ENCODE data around the gene TIPIN. TPM values are rescaled to one million over a fixed set of nuclear protein-coding genes. Genes with fewer than 3 reads are reported as not detected.

The TIPIN gene
- total RNA-seq, 4 donors from 2014 or later = 2.9 to 9.1 (median 4.3) TPM

DNA sequence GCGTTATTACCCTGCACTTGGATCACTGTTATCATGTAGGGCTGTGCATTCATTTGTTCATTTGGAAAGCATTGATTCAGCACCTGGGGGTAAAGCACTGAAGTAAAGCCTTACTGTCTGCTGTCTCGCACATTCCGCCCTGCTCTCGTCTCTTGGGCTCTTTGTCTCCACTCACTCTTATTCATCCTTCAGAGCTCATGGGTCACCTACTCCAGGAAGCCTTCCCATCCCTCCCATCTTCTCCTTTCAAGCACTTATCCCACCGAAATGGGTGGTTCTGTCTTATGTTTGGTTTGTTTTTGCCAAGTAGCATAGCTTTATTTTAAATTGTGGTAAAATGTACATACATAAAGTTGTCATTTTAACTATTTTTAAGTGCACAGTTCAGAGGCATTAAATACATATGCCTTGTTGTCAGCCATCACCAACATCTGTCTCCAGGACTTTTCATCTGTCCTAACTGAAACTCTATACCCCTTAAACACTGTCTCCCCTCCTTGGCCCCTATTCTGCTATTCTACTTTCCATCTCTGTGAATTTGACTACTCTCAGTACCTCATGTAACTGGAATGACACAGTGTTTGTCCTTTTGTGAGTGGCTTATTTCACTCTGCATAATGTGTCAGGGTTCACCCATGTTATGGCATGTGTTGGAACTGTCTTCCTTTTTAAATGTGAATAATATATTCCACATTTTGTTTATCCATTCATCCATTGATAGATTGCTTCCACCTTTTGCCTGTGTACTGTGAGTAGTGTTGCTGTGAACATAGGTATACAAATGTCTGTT is 53.8 kb downstream of the TIPIN start:
- Histone ChIP-seq H3K36me3 (peaks cover 0 to 73% of the 10 kb centered on the region in 2 donors), H3K27ac (no peak overlapping the region), H3K27me3 (no peaks in the 10 kb centered on the region), H3K9me3 (no peaks in the 10 kb centered on the region), H3K4me1 (no peaks in the 10 kb centered on the region), H3K4me3 (no peak overlapping the region)
- WGBS, 2 donors (ENCODE audit: low coverage in 1 of 2) = 85 to 94% methylated on average over 5 of the region's 5 CpGs
- ATAC-seq = no peak
- TF ChIP-seq POLR2A (IDR thresholded peaks at IDR 0.05) (no peak), POLR2AphosphoS5 (IDR thresholded peaks at IDR 0.05) (no peak), EP300 (IDR thresholded peaks at IDR 0.05) (no peak)
- TF ChIP-seq, protein P1, sequence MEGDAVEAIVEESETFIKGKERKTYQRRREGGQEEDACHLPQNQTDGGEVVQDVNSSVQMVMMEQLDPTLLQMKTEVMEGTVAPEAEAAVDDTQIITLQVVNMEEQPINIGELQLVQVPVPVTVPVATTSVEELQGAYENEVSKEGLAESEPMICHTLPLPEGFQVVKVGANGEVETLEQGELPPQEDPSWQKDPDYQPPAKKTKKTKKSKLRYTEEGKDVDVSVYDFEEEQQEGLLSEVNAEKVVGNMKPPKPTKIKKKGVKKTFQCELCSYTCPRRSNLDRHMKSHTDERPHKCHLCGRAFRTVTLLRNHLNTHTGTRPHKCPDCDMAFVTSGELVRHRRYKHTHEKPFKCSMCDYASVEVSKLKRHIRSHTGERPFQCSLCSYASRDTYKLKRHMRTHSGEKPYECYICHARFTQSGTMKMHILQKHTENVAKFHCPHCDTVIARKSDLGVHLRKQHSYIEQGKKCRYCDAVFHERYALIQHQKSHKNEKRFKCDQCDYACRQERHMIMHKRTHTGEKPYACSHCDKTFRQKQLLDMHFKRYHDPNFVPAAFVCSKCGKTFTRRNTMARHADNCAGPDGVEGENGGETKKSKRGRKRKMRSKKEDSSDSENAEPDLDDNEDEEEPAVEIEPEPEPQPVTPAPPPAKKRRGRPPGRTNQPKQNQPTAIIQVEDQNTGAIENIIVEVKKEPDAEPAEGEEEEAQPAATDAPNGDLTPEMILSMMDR (IDR thresholded peaks at IDR 0.05) = no peak

DNA sequence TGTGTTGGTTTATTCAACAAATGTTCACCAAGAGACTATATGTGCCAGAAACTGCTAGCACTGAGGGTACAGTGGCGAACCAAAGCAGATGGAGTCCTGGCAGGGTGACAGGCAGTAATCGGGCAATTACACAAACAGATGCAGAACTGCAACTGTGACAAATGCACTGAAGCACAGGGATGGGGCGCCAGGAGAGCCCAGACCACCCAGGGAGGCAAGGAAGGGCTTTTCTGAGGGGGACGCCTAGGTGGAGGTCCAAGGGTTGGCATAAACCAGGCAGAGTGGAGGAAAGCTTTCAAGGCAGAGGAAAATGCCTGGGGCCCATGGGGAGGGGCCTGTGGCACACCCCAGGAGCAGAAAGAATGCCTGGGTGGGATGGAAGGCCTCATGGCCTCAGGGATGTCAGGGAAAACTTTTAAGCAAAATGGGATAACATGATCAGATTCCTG is 57.7 kb downstream of the TIPIN start:
- H3K36me3 ChIP-seq = peaks cover 0 to 47% of the 10 kb centered on the region in 2 donors
- 55 to 83% methylated on average over 2 to 3 of the region's 4 CpGs for WGBS, 2 donors (ENCODE audit: low coverage in 1 of 2)
- H3K9me3 ChIP-seq = no peaks in the 10 kb centered on the region
- no peak overlapping the region for H3K27ac ChIP-seq
- no peak for ATAC-seq
- H3K27me3 ChIP-seq = no peaks in the 10 kb centered on the region
- TF ChIP-seq POLR2AphosphoS5 (IDR thresholded peaks at IDR 0.05) = no peak
- TF ChIP-seq POLR2A (IDR thresholded peaks at IDR 0.05) = no peak
- TF ChIP-seq EP300 (IDR thresholded peaks at IDR 0.05) = no peak
- TF ChIP-seq, protein P1 (IDR thresholded peaks at IDR 0.05) = no peak
- no peak overlapping the region for H3K4me3 ChIP-seq
- peaks cover 0 to 30% (median 5%) of the 10 kb centered on the region in 3 donors for H3K4me1 ChIP-seq

DNA sequence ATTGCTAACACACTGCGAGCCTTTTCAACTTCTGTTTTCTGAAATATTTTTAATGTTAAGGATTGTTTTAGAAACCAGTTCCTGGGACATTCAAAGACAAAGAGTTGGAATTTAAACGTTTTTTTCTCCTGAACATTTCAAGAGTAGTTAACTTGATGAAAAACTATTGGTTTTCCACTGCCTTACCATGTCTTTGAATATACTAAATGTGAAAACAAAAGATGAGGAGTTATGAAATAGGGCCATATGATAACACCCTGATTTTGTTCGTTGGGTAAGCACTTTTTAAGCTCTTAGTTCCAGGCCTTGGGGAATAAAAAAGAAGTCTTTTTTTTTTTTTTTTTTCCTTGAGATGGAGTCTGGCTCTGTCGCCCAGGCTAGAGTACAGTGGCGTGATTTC is 60.3 kb downstream of the TIPIN start:
- Histone ChIP-seq H3K4me1 (peaks cover 0 to 48% (median 9%) of the 10 kb centered on the region in 3 donors), H3K9me3 (no peaks in the 10 kb centered on the region), H3K27ac (no peak overlapping the region), H3K4me3 (no peak overlapping the region), H3K36me3 (peaks cover 0 to 25% of the 10 kb centered on the region in 2 donors), H3K27me3 (no peaks in the 10 kb centered on the region)
- 47 to 60% methylated on average over 3 to 5 of the region's 5 CpGs for WGBS, 2 donors (ENCODE audit: low coverage in 1 of 2)
- TF ChIP-seq, protein P1 (IDR thresholded peaks at IDR 0.05) = no peak
- TF ChIP-seq EP300 (IDR thresholded peaks at IDR 0.05) (no peak), POLR2AphosphoS5 (IDR thresholded peaks at IDR 0.05) (no peak), POLR2A (IDR thresholded peaks at IDR 0.05) (no peak)
- ATAC-seq = no peak

DNA sequence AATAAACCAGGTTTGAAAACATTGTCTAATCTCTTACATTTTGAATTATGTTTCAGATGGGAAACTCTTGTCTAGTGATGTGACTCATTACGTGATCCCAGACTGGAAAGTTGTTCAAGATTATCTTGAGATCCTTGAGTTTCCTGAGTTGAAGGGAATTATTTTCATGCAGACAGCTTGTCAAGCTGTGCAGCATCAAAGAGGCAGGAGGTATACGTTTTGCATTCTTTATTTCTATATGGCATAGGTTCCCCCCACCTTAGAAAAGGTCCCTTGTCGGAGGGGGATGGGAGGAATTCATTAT is 61.6 kb downstream of the TIPIN start:
- H3K27ac ChIP-seq = peak overlapping the region in 3 of 4 donors; percentile 87 to 96 (median 88)
- H3K36me3 ChIP-seq = peaks cover 0 to 17% of the 10 kb centered on the region in 2 donors
- peaks cover 0 to 49% (median 9%) of the 10 kb centered on the region in 3 donors for H3K4me1 ChIP-seq
- WGBS, 2 donors (ENCODE audit: low coverage in 1 of 2) = 25 to 29% methylated on average over 2 to 3 of the region's 3 CpGs
- TF ChIP-seq, protein P1 (IDR thresholded peaks at IDR 0.05) = no peak
- TF ChIP-seq POLR2A (IDR thresholded peaks at IDR 0.05) (no peak), POLR2AphosphoS5 (IDR thresholded peaks at IDR 0.05) (no peak)
- ATAC-seq = no peak
- no peaks in the 10 kb centered on the region for H3K9me3 ChIP-seq
- H3K4me3 ChIP-seq = peak overlapping the region in 1 of 2 donors; percentile 83
- H3K27me3 ChIP-seq = no peaks in the 10 kb centered on the region

Measured in gastroesophageal sphincter (tissue), 4 donors.